Epidermal melanocyte (primary cell): Measurements from ENCODE around the gene TMEM39A.

Experiments used
- DNase-seq: peaks from one replicate; pipeline ENCODE4 v3.0.0; 2011; ENCODE audit warnings: low spot score; ENCODE audit not compliant: insufficient read length

TMEM39A gene

GRCh38 chr3:119401503-119402440, 61.6 kb downstream of the TMEM39A start:
- no peak for DNase-seq

- no peak for DNase-seq
Observed at GRCh38 chr3:119401069-119401468, 62.3 kb downstream of the TMEM39A start.

GRCh38 chr3:119400466-119400865, 62.9 kb downstream of the TMEM39A start:
- DNase-seq, result no peak

- DNase-seq, result no peak
Observed at GRCh38 chr3:119396870-119397269, 66.5 kb downstream of the TMEM39A start.

GRCh38 chr3:119395923-119396358, 67.5 kb downstream of the TMEM39A start:
- DNase-seq, result no peak

- peak; percentile 22 for DNase-seq
Observed at GRCh38 chr3:119388577-119388976, 74.8 kb downstream of the TMEM39A start.

- DNase-seq, result no peak
Observed at GRCh38 chr3:119382134-119382533, 81.3 kb downstream of the TMEM39A start.

GRCh38 chr3:119380697-119381096, 82.7 kb downstream of the TMEM39A start:
- no peak for DNase-seq
